RWPE2 (cell line): ENCODE data around the gene RAPGEF4.

Source experiments
- ATAC-seq: fragments of 200-7000 bp; cut with Tn5 transposase; 3 replicates; pipeline ENCODE4 v1.9.1; 2021; ENCODE audit warnings: low read depth
- DNase-seq: peaks from one replicate; pipeline ENCODE4 v3.0.0-alpha.2; 2020; ENCODE audit warnings: low spot score
- H3K27ac ChIP-seq: fragments of 450-650 bp; 2 replicates; pipeline ENCODE4 v1.5.1; 2017; ENCODE audit warnings: mild to moderate bottlenecking; ENCODE audit not compliant: poor library complexity, severe bottlenecking
- H3K27me3 ChIP-seq: fragments of 250-450 bp; sonication (Bioruptor Pico); 2 replicates; pipeline ENCODE4 v1.5.1; 2021; ENCODE audit warnings: mild to moderate bottlenecking, moderate library complexity; ENCODE audit not compliant: insufficient read depth, poor library complexity, severe bottlenecking
- H3K36me3 ChIP-seq: fragments of 250-450 bp; sonication (Bioruptor Pico); 2 replicates; pipeline ENCODE4 v1.5.1; 2020; ENCODE audit warnings: low read depth, mild to moderate bottlenecking, moderate library complexity
- H3K4me1 ChIP-seq: fragments of 250-450 bp; sonication (Bioruptor Pico); 2 replicates; pipeline ENCODE4 v1.5.1; 2021; ENCODE audit warnings: mild to moderate bottlenecking, moderate library complexity; ENCODE audit not compliant: insufficient read depth, poor library complexity, severe bottlenecking
- H3K4me3 ChIP-seq: fragments of 250-450 bp; sonication (Bioruptor Pico); 2 replicates; pipeline ENCODE4 v1.5.1; 2021; ENCODE audit warnings: mild to moderate bottlenecking, moderate library complexity; ENCODE audit not compliant: severe bottlenecking
- H3K9me3 ChIP-seq: fragments of 250-450 bp; sonication (Bioruptor Pico); 2 replicates; pipeline ENCODE4 v1.5.1; 2021; ENCODE audit warnings: mild to moderate bottlenecking, moderate library complexity; ENCODE audit not compliant: severe bottlenecking
- TF ChIP-seq, protein P1 (sequence below): fragments of 450-650 bp; IDR thresholded peaks from one replicate; pipeline ENCODE4 v1.5.1; 2017; ENCODE audit warnings: mild to moderate bottlenecking, moderate library complexity; ENCODE audit not compliant: poor library complexity, severe bottlenecking

Gene RAPGEF4

DNA sequence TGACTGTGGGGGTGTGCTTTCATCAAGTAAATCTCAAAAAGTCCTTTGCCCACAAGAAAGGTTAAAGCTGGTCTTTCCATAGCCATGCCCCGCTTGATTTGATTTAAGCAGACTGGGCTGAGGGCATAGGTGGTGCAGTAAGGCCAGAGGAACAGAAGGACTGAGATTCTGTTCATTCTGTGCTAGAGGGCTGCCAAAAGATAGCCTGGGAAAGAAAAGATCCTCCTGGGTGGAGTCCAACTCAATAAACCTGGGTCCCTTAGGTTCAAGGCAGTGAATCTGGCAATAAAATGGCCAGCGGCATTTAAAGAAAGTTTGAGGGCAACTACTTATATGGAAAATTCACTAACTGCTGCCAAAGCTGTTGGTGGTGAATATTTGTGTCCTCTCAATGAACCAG, 280.8 kb downstream of the RAPGEF4 start:
- DNase-seq (no peak), ATAC-seq (no peak)
- H3K4me1 ChIP-seq = no peaks in the 10 kb centered on the region

DNA sequence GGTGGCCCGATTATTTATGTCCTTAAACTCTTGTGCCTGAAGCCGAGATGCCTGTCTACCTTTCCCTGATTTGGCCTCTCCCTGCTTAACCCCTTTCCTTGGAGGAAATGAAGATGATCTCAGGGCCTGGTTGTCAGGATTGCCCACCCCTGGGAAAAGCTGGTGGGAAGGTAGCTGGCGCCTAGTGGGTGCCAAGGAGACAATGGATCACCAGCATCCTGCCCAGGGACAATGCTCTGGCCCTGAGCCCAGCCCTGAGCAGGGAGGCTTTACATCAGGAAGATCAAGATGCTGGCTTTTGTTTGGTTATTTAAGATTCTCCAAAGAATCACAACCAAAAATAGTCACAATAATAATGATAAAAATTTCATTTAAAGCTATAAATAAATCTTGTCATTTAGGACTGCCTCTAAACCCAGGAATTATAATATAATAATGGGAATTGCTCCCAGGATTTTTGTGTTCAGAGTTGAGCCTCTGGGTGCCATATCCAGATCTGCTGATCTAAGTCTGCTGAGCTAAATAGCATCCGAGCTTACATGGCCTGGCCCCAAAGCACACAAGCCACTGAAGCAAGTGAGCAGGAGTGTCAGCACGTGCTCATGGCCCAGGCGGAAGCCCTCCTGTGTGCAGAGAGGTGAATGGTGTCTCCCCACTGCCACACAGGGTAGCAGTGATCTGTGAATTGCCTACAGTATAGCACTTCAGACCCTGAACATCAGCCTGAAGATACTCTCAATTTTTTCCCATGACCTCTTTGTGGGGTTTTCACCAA, 282.2 kb downstream of the RAPGEF4 start:
- TF ChIP-seq, protein P1, sequence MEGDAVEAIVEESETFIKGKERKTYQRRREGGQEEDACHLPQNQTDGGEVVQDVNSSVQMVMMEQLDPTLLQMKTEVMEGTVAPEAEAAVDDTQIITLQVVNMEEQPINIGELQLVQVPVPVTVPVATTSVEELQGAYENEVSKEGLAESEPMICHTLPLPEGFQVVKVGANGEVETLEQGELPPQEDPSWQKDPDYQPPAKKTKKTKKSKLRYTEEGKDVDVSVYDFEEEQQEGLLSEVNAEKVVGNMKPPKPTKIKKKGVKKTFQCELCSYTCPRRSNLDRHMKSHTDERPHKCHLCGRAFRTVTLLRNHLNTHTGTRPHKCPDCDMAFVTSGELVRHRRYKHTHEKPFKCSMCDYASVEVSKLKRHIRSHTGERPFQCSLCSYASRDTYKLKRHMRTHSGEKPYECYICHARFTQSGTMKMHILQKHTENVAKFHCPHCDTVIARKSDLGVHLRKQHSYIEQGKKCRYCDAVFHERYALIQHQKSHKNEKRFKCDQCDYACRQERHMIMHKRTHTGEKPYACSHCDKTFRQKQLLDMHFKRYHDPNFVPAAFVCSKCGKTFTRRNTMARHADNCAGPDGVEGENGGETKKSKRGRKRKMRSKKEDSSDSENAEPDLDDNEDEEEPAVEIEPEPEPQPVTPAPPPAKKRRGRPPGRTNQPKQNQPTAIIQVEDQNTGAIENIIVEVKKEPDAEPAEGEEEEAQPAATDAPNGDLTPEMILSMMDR = no peak
- H3K9me3 ChIP-seq = no peaks in the 10 kb centered on the region
- ATAC-seq (no peak), DNase-seq (no peak)
- H3K36me3 ChIP-seq = no peaks in the 10 kb centered on the region
- H3K27ac ChIP-seq = no peak overlapping the region
- no peak overlapping the region for H3K4me3 ChIP-seq
- H3K4me1 ChIP-seq = no peaks in the 10 kb centered on the region
- no peaks in the 10 kb centered on the region for H3K27me3 ChIP-seq

More for the DNA sequence above, 280.8 kb downstream of the RAPGEF4 start:
- H3K9me3 ChIP-seq = no peaks in the 10 kb centered on the region
- H3K27me3 ChIP-seq = no peaks in the 10 kb centered on the region
- H3K36me3 ChIP-seq = no peaks in the 10 kb centered on the region
- H3K4me3 ChIP-seq = no peak overlapping the region
- TF ChIP-seq, protein P1 = no peak
- no peak overlapping the region for H3K27ac ChIP-seq

DNA sequence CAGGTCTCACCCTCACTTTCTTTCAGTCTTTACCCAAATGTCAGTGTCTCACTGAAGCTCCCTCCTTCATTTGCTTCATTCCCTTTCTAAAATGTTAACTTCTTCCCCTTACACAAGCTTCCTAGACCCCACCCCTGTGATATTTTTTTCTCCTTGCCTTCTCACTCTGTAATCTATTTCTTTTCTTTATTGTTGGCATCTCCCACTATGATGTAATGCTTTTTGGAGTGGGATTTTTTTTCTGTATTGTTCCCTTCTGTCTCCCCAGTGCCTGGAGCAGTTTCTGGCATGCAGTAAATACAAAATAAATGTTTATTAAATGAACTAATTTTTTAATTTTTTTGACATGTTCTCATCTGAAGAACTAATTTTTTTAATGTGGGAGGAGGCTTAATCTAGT, 284.1 kb downstream of the RAPGEF4 start:
- H3K9me3 ChIP-seq = no peaks in the 10 kb centered on the region
- no peaks in the 10 kb centered on the region for H3K36me3 ChIP-seq
- H3K27ac ChIP-seq = no peak overlapping the region
- no peak for DNase-seq
- TF ChIP-seq, protein P1 = no peak
- no peak overlapping the region for H3K4me3 ChIP-seq
- no peaks in the 10 kb centered on the region for H3K4me1 ChIP-seq
- no peaks in the 10 kb centered on the region for H3K27me3 ChIP-seq
- no peak for ATAC-seq

DNA sequence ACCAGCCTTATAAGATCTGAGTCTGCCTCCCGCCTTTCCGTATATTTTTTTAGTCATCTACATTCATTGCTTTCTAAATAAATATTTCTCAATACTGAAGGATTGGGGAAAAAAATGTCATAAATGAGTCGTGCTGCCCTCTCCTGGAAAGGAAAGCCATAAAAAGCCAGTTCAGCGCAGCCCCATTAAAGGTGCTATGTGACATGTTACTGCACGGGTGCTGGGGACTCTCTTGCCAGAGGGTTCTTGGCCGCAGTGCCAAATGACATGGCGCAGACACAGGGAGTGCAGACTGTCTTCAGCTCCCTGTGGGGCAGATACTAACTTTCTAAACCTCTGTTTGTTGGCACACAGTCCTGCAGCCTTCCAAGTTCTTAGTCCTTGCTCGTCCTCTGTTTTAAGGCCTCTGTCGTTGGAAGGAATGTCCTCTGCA, 286.3 kb downstream of the RAPGEF4 start:
- Histone ChIP-seq H3K4me1 (no peaks in the 10 kb centered on the region), H3K4me3 (no peak overlapping the region), H3K9me3 (no peaks in the 10 kb centered on the region), H3K27ac (no peak overlapping the region), H3K27me3 (no peaks in the 10 kb centered on the region), H3K36me3 (no peaks in the 10 kb centered on the region)
- no peak for DNase-seq
- ATAC-seq = peak; percentile 71
- TF ChIP-seq, protein P1 = peak; percentile 67

DNA sequence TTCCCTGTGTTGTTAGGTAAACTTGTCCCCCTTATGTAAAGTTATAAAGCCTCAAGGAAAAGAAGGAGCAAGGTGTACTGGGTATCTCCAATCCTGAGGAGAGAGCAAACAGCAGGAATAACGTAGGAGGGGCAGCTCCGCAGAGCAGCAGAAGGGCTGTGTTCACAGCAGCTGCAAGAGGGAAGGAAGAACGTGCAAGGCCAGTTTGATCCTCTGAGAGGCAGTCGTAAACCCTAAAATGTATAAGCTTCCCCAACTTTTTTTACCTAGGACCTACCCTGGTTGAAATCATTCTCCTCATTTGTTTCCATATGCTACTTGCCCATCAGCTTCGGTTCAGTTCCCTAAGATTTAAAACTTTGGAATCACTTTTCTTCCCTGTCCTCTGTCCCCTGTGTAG, 288.1 kb downstream of the RAPGEF4 start:
- ATAC-seq = no peak
- Histone ChIP-seq H3K27ac (no peak overlapping the region), H3K4me1 (no peaks in the 10 kb centered on the region), H3K9me3 (no peaks in the 10 kb centered on the region), H3K36me3 (no peaks in the 10 kb centered on the region), H3K4me3 (no peak overlapping the region), H3K27me3 (no peaks in the 10 kb centered on the region)
- TF ChIP-seq, protein P1 = no peak
- DNase-seq = no peak
